Activated CD8-positive, alpha-beta memory T cell treated with anti-CD3 and anti-CD28 coated beads, Interleukin-2, amount 50 U/mL, for 24 hours (primary cell): Measurements from ENCODE around the gene HDLBP.

Experiments used
- DNase-seq: peaks from one replicate; pipeline ENCODE4 v3.0.0-alpha.2; 2020; ENCODE audit errors: extremely low read depth

Gene HDLBP

GRCh38 chr2:241273210-241274020 is 42.1 kb downstream of the HDLBP start:
- no peak for DNase-seq

DNA sequence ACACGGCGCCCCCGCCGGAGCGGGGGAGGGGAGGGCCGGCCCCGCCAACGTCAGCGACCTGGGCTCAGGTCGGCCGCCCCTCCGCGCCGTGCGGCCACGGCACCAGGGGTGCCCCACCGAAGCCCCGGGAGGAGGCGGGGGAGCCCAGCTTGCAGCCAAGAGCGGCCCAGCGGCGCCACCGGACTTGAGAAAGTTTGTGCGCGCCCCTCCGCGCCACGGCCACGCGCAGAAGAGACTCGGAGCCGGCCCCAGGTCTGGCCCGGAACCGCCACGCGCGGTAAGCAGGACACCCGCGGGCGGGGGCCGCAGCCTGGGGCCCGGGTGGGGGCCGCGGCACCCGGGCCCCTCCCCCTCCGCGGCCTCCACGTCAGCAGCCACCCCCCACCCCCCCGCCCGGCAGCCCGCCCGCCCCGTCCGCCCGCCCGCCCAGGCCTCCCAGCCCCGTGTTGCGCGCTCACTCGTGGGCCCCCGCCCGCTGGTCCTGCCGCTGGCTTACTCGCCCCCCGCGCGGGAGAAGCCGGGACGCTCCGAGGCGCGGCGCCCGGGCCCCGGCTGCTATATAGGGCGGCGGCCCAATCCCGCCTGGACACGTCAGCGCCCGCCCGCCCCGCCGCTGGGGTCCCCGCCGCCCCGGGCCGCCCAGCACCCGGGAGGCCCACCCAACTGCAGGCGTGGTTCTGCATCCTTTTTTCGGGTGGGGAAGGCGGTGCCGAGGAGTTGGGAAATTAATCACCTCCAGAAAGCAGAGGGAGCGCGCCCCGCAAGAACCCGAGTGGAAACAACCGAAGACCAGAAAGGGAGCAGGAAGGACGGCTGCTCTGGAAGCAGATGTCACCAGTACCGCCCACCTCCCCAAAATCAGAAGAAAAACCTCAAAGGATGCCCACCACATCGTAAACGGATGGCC is 42.9 kb downstream of the HDLBP start:
- peak; percentile 2 for DNase-seq

- DNase-seq: peak; percentile 24
These were observed 43.7 kb downstream of the HDLBP start for GRCh38 chr2:241271706-241272302.

- DNase-seq: no peak
These were observed 44.9 kb downstream of the HDLBP start for GRCh38 chr2:241270531-241270930.

DNA sequence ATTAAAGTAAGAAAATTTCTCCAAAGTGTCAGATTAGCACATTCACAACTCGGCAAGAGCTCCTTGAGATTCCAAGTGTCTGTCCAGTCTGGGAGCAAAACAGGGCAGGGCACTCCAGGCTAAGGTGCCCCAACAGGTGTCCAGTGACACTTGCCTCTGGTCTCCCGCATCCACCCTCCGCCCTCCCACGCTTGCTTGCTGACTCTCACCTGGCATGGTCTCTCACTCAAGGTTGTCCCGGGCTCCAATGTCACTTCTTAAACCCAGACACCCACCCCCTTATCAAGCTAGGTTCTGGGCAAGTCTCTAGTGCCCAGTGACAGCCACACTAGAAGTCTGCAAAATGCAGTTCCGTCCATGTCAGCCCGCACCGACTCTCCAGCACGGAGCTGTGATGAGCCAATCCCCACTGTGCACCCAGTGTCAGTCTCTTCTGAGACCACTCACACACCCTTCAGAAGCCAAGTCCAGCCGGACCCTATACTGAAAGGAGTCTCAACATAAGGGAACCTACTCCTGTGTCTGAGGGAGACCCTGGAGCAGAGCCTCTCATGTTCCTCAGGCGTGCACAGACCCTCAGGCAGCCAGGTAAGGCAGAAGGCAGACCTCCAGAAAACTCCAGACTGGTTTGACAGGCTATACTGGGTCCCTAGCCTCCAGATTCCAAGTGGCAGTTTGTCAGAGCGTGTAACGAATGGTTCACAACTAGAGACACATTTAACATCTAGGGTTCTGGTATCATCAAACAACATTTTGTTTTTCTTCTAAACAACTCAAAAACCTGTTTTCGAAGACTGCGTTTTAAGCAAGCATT is 45.6 kb downstream of the HDLBP start:
- DNase-seq: no peak

- no peak for DNase-seq
These were observed 46.6 kb downstream of the HDLBP start for GRCh38 chr2:241268716-241269445.

DNA sequence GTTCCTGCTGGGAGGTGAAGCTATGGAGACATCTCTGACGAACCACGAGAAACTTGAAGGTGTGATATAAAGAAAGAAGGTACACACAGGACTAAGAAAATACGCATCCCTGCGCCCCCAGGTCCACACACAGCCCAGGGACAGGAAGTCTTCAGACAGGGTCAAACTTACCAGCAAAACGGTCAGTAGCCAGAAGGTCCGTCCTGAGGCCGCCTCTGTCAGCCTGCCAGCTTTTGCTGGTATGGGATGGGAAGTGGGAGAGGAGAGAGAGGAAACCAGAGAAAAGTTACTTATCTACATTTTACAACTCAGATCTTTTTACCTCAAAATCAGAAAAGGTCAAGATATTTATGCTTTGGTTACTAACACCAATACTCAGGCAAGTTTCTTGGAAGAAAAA is 47.2 kb downstream of the HDLBP start:
- DNase-seq: no peak

DNA sequence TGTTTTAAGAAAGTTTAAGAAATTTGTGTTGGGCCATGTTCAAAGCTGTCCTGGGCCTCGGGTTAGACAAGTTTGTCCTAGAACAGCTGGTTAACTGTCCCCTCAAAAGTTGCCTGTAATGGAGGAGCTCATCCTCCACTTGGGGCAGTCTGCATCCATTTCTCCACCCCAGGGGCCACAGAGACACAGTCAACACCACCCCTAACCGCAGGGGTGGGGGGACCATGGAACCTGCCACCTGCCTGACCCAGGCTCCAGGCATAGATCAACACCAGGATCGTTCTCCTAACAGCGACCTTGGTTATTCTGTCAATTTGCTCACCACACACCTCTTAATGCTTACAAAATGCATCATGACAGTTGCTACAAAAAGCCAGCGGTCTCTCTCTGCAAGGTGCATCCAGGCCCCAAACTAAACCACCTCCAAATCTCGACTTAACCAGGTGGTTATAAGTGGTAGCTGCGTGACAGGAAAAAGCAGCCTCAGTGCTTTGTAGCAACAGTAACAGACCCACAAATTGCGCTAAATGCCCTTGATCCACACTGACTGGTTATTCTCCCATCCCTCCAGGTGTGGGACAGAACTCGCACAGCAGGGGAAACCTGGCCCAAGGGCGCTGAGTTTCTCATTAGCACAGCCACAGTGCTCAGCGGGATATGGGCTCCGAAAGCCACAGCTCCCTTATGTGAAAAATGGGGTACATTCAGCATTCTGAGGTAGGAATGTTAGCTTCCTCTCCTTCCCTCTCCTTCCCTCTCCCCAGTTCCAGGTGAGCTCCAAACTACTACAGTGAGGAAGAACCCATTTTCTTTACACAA is 48.0 kb downstream of the HDLBP start:
- no peak for DNase-seq

- no peak for DNase-seq
These were observed 50.0 kb downstream of the HDLBP start for GRCh38 chr2:241265506-241265905.

DNA sequence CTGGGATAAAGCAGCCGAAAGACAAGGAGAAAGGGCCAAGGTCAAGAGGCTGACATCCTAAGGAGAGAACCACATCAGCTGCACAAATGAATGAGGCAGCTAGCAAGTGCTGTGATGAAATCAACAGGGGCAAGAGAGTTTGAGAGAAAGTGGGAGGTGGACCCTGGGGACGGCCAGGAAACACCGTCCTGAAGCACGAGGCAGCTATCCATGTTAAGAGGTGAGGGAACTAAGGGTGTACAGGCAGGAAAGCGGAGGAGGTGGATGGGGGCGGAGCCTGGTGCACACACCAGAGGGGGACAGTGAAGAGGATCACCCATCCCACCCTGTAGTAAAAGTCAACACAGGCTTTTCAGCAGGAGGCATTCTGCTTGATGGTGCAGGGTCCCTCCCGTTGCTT is 52.4 kb downstream of the HDLBP start:
- DNase-seq: no peak

GRCh38 chr2:241261628-241262027 is 53.8 kb downstream of the HDLBP start:
- DNase-seq: no peak

DNA sequence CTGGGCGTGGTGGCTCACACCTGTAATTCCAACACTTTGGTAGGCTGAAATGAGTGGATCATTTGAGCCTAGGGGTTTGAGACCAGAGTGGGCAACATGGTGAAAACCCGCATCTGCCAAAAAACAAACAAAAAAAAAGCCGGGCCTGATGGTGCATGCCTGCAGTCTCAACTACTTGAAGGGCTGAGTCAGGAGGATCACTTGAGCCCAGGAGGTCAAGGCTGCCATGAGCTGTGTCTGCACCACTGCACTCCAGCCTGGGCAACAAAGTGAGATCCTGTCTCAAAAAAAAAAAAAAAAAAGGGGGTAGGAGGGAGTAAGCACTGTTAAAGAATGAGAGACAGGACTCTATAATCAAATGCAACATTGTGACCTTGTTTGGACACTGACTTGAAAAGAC is 54.6 kb downstream of the HDLBP start:
- no peak for DNase-seq

DNA sequence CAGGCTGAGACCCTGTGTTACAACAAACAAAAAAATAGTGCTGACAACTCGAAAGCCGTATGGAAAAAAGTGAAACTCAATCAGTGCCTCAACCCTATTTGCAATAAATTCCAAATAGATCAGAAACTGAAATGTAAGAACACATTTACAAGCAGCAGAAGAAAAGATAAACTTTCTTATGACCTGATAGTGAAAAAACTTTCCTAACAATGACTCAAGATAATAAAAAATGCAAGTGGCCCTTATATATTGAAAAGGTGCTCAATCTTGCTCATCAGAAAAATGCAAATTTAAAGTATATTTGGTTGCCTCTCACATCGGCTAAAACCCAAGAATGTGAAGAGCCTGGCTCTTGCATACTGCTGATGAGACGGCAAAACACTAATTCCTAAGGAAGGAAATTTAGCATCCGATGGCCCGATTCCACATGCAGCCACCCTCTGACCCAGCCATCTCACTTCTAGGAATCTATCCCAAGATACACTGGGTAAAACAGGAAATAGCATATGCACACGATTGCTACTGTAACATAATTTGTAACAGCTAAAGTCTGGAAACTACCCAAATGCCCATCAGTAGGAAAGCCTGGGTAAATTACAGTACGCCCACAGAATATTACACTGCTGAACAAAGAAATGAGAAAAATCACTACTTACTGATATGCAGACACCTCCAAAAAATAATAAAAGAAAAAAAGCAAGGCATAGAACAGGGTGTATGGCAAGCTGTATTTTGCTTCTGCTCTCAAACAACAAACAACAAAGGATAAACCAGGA is 56.8 kb downstream of the HDLBP start:
- DNase-seq: no peak

DNA sequence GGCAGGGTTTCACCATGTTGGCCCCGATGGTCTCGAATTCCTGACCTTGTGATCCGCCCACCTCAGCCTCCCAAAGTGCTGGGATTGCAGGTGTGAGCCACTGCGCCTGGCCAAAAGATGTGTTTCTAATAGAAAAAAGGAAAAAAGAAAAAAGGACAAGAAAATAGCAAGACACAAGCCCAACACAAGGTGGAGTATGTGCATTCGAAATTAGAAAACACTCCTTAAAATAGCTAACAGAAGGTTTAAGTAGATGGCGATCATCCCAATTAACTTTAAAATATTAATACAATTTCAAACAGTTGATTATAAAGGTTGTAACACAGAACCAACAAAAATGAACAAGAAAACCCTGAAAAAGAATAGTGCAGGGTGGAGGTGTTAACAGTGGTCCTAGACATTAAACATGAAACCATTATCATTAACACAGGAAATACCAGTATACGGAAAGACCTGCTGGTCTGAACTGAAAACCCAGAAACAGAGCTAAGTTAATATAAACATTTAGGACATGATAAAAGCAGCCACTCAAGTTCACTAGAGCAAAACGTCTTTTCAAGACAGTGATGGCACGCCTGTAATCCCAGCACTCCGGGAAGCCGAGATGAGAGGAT is 57.9 kb downstream of the HDLBP start:
- no peak for DNase-seq

GRCh38 chr2:241256168-241256545 is 59.3 kb downstream of the HDLBP start:
- no peak for DNase-seq

DNA sequence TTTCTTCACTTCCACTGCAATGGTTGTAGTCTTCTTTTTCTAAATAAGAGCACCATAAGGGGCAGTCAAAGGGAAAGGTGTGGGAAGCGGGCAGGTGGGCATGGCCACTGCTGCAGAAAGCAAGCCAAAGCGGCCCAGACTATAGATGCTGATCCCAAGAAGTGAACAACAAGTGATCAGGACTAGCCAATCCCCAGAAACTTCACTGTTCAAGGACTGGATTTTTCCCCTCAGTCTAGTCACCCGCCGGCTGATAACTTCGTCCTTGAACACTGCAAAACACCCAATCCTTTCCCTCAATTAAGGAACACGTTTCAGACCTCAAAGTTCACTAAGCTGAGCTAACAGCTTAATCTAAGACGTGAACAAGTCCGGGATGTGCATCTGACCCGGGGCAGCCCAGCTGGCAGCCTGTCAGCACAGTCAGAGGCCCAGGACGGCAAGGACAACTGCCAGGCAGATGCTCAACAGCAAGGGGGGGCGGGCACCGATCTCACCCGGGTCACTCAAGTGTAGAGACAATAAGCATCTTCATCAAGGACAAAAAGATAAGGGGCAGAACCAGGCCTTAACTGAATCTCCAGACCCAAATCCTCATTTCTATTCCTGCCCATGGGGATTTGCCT is 59.8 kb downstream of the HDLBP start:
- no peak for DNase-seq

GRCh38 chr2:241254904-241255351 is 60.5 kb downstream of the HDLBP start:
- no peak for DNase-seq

DNA sequence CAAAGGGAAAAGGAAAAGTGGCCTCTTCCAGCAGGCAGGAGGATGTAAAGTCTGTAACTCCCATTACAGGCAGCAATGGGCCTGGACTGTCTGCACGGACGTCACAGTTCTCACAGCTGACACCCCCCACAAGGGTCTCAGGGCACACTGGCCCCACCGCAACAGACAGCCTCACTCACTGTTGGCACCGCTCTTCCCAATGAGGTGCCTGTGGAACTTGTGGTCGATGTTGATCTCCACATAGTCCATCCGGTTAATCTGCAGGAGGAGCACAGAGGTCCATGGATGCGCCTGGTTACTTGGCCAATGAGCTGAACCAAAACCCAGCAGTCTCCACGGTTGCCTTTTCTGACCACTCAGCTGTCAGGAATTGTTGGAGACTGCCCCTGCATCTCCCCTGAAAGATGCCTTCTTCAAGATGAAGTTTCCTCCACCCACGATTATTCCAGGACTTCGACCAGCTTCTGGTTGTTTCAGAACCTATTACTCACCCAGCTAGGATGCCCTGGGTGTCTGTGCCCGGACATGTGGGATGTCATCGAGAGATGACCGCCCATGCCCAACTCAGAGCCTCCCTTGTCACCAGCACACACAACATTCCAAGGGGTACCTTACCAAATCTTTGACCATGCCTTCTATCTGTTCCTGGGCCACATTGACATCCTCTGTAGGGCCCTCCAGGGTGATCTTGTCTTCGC is 62.5 kb downstream of the HDLBP start:
- no peak for DNase-seq
